K562 (cell line): Measurements from ENCODE around the gene PMFBP1. TPM values are rescaled to one million over a fixed set of nuclear protein-coding genes. Genes with fewer than 3 reads are reported as not detected.

Experiments
- ATAC-seq: fragments of 200-7000 bp; cut with Tn5 transposase; 3 replicates; pipeline ENCODE4 v1.9.1; 2020; ENCODE audit warnings: moderate library complexity
- BruUV-seq: library from RNA; stranded (reverse); fragments of 400-500 nt; replicated peaks from 2 replicates; lab custom pipeline; 2021; lab: Mats Ljungman, UMichigan
- CTCF ChIA-PET: fragments of 300-600 bp; formaldehyde crosslinking; extraction: SDS; loops from one replicate; lab custom pipeline; 2021; ENCODE audit warnings: low intra/inter-chr PET ratio; lab: Yijun Ruan, JAX
- POLR2A ChIA-PET: fragments of 300-600, 350-650 bp; sonication (Branson Sonifier 250); formaldehyde crosslinking; extraction: SDS; loops from one replicate; lab custom pipeline; 2021; ENCODE audit warnings: antibody characterized with exemption, inconsistent platforms; lab: Yijun Ruan, JAX
- DNase-seq, 4 experiments: peaks; one replicate each; pipeline versions ENCODE4 v3.0.0 to v3.0.0-alpha.2; 2011 to 2018; ENCODE audit warnings: low spot score in 3 of 4, mixed read lengths in 3 of 4; ENCODE audit errors: extremely low read depth in 1 of 4
- FAIRE-seq: peaks from 2 replicates; lab custom pipeline; 2011; peaks lifted over from hg19 to GRCh38; lab: Jason Lieb, UNC
- H2AFZ ChIP-seq: 2 replicates; pipeline ENCODE4 v1.6.0; 2011; ENCODE audit warnings: low read depth, low read length, control low read depth, inconsistent platforms
- H3K27ac ChIP-seq: fragments of 200-600 bp; 3 replicates; pipeline ENCODE4 v1.8.0; 2011; ENCODE audit warnings: low read depth, mild to moderate bottlenecking, control low read depth, inconsistent platforms, low read length, moderate library complexity, mixed read lengths; ENCODE audit errors: extremely low read depth
- H3K27me3 ChIP-seq, 2 experiments: fragments of 300-600 bp in 1 of 2; 2 replicates in 1 of 2; 3 replicates in 1 of 2; pipeline versions ENCODE4 v1.6.0 to v1.8.0; 2011; ENCODE audit warnings: inconsistent platforms in 2 of 2, low read length in 2 of 2, mild to moderate bottlenecking in 1 of 2, mixed read lengths in 1 of 2, moderate library complexity in 1 of 2; ENCODE audit not compliant: control insufficient read depth in 2 of 2, insufficient read depth in 2 of 2
- H3K36me3 ChIP-seq: fragments of 300-600 bp; 3 replicates; pipeline ENCODE4 v1.8.0; 2011; ENCODE audit warnings: mild to moderate bottlenecking, low read length, inconsistent platforms; ENCODE audit not compliant: control insufficient read depth, insufficient read depth
- H3K4me1 ChIP-seq, 2 experiments: fragments of 200-600 bp in 1 of 2; replicated peaks in 1 of 2; 2 replicates in 1 of 2; 3 replicates in 1 of 2; pipeline versions ENCODE4 v1.5.1 to v1.8.0; 2011; ENCODE audit warnings: inconsistent platforms in 2 of 2, low read length in 2 of 2, mild to moderate bottlenecking in 1 of 2, mixed read lengths in 1 of 2, moderate library complexity in 1 of 2; ENCODE audit not compliant: control insufficient read depth in 2 of 2, insufficient read depth in 2 of 2
- H3K4me2 ChIP-seq: 2 replicates; pipeline ENCODE4 v1.6.1; 2011; ENCODE audit warnings: low read length, control low read depth, inconsistent platforms, mixed read lengths; ENCODE audit not compliant: insufficient read depth
- H3K4me3 ChIP-seq: fragments of 200-600 bp; sonication (generic), shearing (Covaris generic); 2 replicates; pipeline ENCODE4 v1.5.1; 2016; ENCODE audit warnings: control low read depth, inconsistent platforms
- H3K79me2 ChIP-seq: fragments of 200-600 bp; 3 replicates; pipeline ENCODE4 v1.8.0; 2011; ENCODE audit warnings: low read length, inconsistent platforms; ENCODE audit not compliant: control insufficient read depth, insufficient read depth
- H3K9ac ChIP-seq, 2 experiments: 2 replicates each; pipeline versions ENCODE4 v1.6.0 to v1.6.1; 2011; ENCODE audit warnings: low read depth in 2 of 2, low read length in 2 of 2, control low read depth in 1 of 2, inconsistent platforms in 1 of 2, mild to moderate bottlenecking in 1 of 2, mixed read lengths in 1 of 2; ENCODE audit not compliant: insufficient read depth in 1 of 2
- H3K9me1 ChIP-seq: one replicate; pipeline ENCODE4 v1.6.0; 2011; ENCODE audit warnings: inconsistent platforms, mild to moderate bottlenecking, low read length, moderate library complexity; ENCODE audit not compliant: control insufficient read depth, insufficient read depth
- H3K9me3 ChIP-seq: replicated peaks from 2 replicates; pipeline ENCODE4 v1.5.1; 2011; ENCODE audit warnings: low read depth, low read length, inconsistent platforms; ENCODE audit not compliant: control insufficient read depth, insufficient read depth
- H4K20me1 ChIP-seq: replicated peaks from 2 replicates; pipeline ENCODE4 v1.6.1; 2011; ENCODE audit warnings: low read length, inconsistent platforms, mixed read lengths; ENCODE audit not compliant: control insufficient read depth, insufficient read depth
- E2F3 ChIP-seq: fragments of 250-450 bp; sonication (Bioruptor Pico); IDR thresholded peaks from 2 replicates; pipeline ENCODE4 v1.4.0; 2020; ENCODE audit warnings: mild to moderate bottlenecking
- GATAD2B ChIP-seq: fragments of 450-650 bp; IDR thresholded peaks from 2 replicates; pipeline ENCODE4 v1.6.1; 2017; ENCODE audit warnings: mild to moderate bottlenecking, borderline replicate concordance
- RFX1 ChIP-seq: fragments of 450-650 bp; IDR thresholded peaks from 2 replicates; pipeline ENCODE4 v1.6.1; 2016; ENCODE audit warnings: mild to moderate bottlenecking, moderate library complexity
- SAFB ChIP-seq: fragments of 200-400 bp; formaldehyde crosslinking; IDR thresholded peaks from 2 replicates; pipeline ENCODE4 v1.6.1; 2017; ENCODE audit warnings: low read depth, low read length, borderline replicate concordance
- SIN3B ChIP-seq: fragments of 450-650 bp; IDR thresholded peaks from 2 replicates; pipeline ENCODE4 v1.6.1; 2017; ENCODE audit warnings: low read depth, mild to moderate bottlenecking, moderate library complexity
- SRSF3 ChIP-seq: fragments of 200-400 bp; formaldehyde crosslinking; IDR thresholded peaks from 2 replicates; pipeline ENCODE4 v1.6.1; 2016; ENCODE audit warnings: mild to moderate bottlenecking, low read length, moderate library complexity; ENCODE audit not compliant: insufficient read depth
- WGBS: fragments of 100-300 bp; shearing (Covaris generic); methylation state at CpG from one replicate; pipeline ENCODE4 v1.1.6; 2016; ENCODE audit warnings: low coverage, mixed read lengths; ENCODE audit not compliant: insufficient coverage; ENCODE audit errors: missing lambda C conversion rate; 5-methylcytosine and 5-hydroxymethylcytosine counted together
- in situ Hi-C: fragments of 300-500 bp; cut with MboI; formaldehyde crosslinking; loops from 4 replicates; pipeline ENCODE4 v1.15.0; 2018; ENCODE audit warnings: inconsistent platforms, mixed read lengths
- intact Hi-C: fragments of 100-400 bp; cut with micrococcal nuclease; formaldehyde crosslinking; loops from 2 replicates; pipeline ENCODE4 v1.14.2; 2022
- polyA plus RNA-seq, 8 experiments: library from polyadenylated mRNA; depleted of rRNA in 4 of 8; stranded (reverse) in 5 of 8; unstranded in 3 of 8; fragments of >200 nt; fragmentation: Nextera tagmentation in 2 of 8; fragmentation: Illumina TruSeq in 1 of 8; extraction: Ambion mirVana in 2 of 8; extraction: Trizol in 1 of 8; gene quantifications; 2 replicates each; pipeline versions ENCODE4 v1.2.1 to v1.2.3, GENCODE V29; 2011 to 2014; ENCODE audit warnings: inconsistent platforms in 1 of 8, missing spikeins in 1 of 8
- total RNA-seq, 7 experiments: library from RNA; depleted of rRNA in 6 of 7; stranded (reverse); fragments of >200 nt in 6 of 7; fragmentation: Illumina TruSeq in 2 of 7; extraction: Trizol in 2 of 7; gene quantifications; 2 replicates each; pipeline versions ENCODE4 v1.2.1 to v1.2.3, GENCODE V29; 2011 to 2021; ENCODE audit warnings: low replicate concordance in 1 of 7
- TF ChIP-seq, protein P1 (sequence below): fragments of 250-450 bp; sonication (Bioruptor Pico); IDR thresholded peaks from 2 replicates; pipeline ENCODE4 v1.9.0; 2021; ENCODE audit warnings: mild to moderate bottlenecking
- TF ChIP-seq, protein P2 (sequence below), 2 experiments: fragments of 450-650 bp in 1 of 2; sonication (generic) in 1 of 2; formaldehyde crosslinking; conservative IDR thresholded peaks; 2 replicates each; pipeline versions ENCODE4 v1.4.0 to v1.8.1; 2020 to 2022; ENCODE audit warnings: mild to moderate bottlenecking in 1 of 2, missing genetic modification reagents in 1 of 2
- TF ChIP-seq, protein P3 (sequence below), 2 experiments: fragments of 450-650 bp; IDR thresholded peaks; 2 replicates each; pipeline ENCODE4 v1.6.1; 2018; ENCODE audit warnings: mild to moderate bottlenecking in 2 of 2, low read depth in 1 of 2; ENCODE audit not compliant: partially characterized antibody in 2 of 2

Gene PMFBP1
- total and polyA plus RNA-seq, 9 of the 15 experiments (the other 6 are each of a cell fraction or from before 2014, with no cell fraction given), result 0.13 to 0.91 (median 0.47) TPM

DNA sequence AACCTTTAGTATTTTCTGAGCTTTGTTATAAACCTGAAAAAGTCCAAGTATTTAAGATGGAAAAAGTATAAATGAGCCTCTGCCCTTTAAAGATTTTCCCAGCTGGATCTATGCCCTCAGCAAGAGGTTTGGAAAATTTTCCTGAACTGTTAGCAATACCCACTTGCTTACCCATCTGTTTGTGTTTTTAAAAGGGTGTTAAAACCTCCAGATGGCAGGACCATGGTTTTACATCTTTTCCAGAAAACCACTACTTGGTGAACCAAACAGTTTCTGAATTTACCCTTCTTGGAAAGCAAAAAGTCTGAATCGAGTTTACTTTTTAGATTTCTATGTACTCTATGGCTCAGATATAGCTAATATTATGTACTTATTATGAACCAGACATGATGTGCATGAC lies 719 bp downstream of the PMFBP1 start:
- no TSS peak for BruUV-seq
- ATAC-seq, result no peak
- H3K4me3 ChIP-seq, result no peak overlapping the region
- no peak for DNase-seq
- H3K4me2 ChIP-seq, result no peak overlapping the region
- no peaks in the 10 kb centered on the region for H3K9me1 ChIP-seq
- no peaks in the 10 kb centered on the region for H3K36me3 ChIP-seq
- in situ Hi-C loops, result no loop called here
- H3K27me3 ChIP-seq, result no peaks in the 10 kb centered on the region
- intact Hi-C loops, result no loop called here
- TF ChIP-seq SAFB (no peak), RFX1 (no peak), GATAD2B (no peak), SIN3B (no peak), SRSF3 (no peak), E2F3 (CRISPR knock-in tag) (no peak)
- TF ChIP-seq, protein P1, sequence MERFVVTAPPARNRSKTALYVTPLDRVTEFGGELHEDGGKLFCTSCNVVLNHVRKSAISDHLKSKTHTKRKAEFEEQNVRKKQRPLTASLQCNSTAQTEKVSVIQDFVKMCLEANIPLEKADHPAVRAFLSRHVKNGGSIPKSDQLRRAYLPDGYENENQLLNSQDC (CRISPR knock-in tag), result no peak
- TF ChIP-seq, protein P2, sequence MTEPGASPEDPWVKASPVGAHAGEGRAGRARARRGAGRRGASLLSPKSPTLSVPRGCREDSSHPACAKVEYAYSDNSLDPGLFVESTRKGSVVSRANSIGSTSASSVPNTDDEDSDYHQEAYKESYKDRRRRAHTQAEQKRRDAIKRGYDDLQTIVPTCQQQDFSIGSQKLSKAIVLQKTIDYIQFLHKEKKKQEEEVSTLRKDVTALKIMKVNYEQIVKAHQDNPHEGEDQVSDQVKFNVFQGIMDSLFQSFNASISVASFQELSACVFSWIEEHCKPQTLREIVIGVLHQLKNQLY (CRISPR knock-in tag; conservative IDR thresholded peaks at IDR 0.05), result no peak
- TF ChIP-seq, protein P3, sequence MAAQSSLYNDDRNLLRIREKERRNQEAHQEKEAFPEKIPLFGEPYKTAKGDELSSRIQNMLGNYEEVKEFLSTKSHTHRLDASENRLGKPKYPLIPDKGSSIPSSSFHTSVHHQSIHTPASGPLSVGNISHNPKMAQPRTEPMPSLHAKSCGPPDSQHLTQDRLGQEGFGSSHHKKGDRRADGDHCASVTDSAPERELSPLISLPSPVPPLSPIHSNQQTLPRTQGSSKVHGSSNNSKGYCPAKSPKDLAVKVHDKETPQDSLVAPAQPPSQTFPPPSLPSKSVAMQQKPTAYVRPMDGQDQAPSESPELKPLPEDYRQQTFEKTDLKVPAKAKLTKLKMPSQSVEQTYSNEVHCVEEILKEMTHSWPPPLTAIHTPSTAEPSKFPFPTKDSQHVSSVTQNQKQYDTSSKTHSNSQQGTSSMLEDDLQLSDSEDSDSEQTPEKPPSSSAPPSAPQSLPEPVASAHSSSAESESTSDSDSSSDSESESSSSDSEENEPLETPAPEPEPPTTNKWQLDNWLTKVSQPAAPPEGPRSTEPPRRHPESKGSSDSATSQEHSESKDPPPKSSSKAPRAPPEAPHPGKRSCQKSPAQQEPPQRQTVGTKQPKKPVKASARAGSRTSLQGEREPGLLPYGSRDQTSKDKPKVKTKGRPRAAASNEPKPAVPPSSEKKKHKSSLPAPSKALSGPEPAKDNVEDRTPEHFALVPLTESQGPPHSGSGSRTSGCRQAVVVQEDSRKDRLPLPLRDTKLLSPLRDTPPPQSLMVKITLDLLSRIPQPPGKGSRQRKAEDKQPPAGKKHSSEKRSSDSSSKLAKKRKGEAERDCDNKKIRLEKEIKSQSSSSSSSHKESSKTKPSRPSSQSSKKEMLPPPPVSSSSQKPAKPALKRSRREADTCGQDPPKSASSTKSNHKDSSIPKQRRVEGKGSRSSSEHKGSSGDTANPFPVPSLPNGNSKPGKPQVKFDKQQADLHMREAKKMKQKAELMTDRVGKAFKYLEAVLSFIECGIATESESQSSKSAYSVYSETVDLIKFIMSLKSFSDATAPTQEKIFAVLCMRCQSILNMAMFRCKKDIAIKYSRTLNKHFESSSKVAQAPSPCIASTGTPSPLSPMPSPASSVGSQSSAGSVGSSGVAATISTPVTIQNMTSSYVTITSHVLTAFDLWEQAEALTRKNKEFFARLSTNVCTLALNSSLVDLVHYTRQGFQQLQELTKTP (IDR thresholded peaks at IDR 0.05; ENCODE audit: low read depth in 1 of 2, partially characterized antibody in 2 of 2), result no peak
- TF ChIP-seq, all 486 proteins: peak for 0
- H2AFZ ChIP-seq, result no peak overlapping the region
- 0% methylated on average over 1 of the region's 1 CpG for WGBS
- no peak overlapping the region for H3K9ac ChIP-seq
- no peaks in the 10 kb centered on the region for H3K79me2 ChIP-seq
- ChIA-PET POLR2A (no interaction called here), CTCF (no interaction called here)
- H3K4me1 ChIP-seq, result no peaks in the 10 kb centered on the region
- no peaks in the 10 kb centered on the region for H3K9me3 ChIP-seq
- H3K27ac ChIP-seq, result no peak overlapping the region
- no peak for FAIRE-seq
- no peaks in the 10 kb centered on the region for H4K20me1 ChIP-seq
